HG03354 (cell line): ENCODE results near the gene LCN10.

ENCODE experiments used
- ATAC-seq: cut with Tn5 transposase; IDR thresholded peaks from one replicate; pipeline ENCODE4 v1.9.1; 2021; ENCODE audit warnings: mild to moderate bottlenecking; ENCODE audit not compliant: unreplicated experiment, poor library complexity, severe bottlenecking

Gene LCN10

DNA sequence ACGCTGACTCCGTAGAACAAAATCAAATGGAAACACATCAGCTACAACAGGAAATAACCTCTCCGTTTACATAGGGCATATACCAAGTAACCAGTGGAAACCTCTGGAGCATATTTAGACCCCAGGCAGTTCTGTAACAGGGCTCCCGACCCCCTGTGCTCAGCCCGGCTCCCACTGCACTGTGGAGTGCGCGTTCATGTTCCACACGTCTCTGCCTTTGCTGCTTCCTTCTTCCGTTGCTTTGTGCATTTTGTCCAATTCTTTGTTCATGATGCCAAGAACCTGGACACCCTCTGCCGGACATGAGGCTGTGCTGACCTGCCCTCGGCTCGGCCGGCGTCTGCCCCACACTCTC lies 49.6 kb downstream of the LCN10 start:
- ATAC-seq = no peak

DNA sequence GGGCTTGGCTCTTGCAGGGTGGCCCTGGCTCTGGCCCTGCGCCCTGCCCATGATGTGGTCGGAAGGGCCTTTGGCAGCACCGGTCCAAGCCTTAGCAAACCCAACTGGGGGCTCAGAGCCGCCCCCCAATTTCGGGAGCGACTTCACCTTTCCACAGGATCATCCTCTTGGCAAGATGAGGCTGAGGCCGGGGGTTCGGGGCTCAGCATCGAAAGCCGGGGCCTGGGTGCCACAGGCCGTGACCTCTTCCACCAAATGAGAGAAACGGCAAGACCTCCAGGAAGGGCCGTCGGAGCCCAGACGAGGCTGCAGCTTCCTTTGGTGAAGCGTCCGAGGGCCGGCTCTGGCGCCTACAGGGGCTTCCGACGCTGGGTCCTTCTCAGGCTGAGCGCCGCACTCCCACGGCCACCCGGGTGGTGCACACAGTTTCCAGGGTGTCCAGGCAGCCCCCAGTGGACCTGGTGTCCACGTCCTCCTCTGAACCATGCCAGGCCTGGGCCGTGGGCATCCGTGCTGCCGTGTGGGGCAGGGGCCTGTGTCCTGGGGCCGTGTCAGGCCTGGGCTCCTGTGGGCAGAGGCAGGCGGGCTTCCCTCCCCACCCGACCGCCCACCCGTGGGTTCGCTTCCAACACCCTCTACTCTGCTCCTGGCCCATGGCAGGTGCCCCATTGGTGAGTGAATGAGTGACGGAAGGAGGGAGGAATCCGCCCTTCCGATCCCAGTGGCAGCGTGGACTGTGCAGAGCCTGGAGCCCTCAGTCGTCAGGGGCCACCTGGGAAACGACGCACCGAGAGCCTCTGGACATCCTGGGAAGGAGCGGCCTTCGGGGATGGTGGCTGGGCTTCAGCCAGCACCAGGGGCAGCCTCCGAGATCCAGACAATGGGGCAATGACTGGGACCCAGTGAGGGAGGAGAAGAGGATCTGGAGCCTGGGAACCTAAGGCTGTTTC lies 50.3 kb downstream of the LCN10 start:
- no peak for ATAC-seq

DNA sequence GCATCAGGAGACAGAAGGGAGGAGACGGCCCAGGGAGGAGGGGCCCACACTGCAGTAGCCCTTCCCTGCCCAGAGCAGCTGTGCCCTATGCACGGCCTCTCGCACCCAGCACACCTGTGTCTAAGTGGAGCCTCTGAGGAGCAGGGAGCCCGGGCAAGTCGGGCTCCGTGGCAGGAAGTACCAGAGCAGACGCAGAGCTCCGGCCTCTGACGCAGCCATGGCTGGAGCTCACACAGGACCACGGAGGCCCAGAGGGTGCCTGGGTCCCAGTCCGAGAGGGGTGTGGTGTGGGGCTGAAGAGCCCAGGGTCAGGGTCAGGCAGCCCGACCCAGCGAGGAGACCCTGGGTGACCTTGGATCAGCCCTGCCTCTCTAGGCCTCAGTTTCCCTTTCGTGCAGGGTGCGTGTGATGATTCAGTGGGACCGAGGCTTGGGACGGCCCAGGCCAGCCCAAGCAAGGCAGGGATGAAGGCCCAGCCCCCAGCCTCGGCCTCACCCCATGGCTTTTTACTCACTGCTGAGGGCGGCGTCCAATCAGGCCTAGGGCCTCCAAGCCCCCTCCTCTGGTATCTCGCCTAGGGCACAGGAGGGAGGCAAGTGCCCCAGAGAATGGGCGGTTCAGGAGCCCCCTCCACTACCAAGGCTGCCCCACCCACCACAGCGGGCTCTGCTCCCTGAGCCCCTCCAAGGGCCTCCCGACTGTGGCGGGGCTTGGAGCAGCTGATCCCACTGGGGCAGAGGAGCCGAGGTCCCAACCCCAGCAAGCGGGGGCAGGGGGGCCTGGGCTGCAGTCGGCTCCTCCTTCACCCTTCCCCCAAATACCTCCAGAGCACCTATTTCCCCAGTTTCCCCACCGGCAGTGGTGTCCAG lies 51.2 kb downstream of the LCN10 start:
- no peak for ATAC-seq

DNA sequence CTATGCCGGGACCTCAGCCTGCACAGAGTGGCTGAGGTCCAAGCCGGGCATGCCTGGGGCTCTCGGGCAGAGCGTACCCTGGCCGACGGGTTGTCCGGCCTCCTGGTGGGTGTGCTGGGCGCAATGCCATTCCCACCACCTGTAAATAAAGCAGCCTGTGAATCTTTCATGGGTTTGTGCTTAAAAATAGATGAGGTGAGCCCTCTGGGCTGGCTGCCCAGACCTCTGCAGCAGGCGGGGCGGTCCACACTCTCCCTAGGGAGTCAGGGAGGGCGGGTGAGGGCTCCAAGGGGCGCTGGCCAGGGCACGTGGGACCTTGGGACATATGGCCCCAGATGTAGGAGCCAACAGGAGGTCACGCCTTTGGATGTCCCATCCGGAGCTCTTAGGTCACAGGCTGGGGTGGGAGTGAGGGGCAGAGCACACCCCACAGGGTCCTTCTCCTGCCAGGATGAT lies 51.9 kb downstream of the LCN10 start:
- no peak for ATAC-seq

DNA sequence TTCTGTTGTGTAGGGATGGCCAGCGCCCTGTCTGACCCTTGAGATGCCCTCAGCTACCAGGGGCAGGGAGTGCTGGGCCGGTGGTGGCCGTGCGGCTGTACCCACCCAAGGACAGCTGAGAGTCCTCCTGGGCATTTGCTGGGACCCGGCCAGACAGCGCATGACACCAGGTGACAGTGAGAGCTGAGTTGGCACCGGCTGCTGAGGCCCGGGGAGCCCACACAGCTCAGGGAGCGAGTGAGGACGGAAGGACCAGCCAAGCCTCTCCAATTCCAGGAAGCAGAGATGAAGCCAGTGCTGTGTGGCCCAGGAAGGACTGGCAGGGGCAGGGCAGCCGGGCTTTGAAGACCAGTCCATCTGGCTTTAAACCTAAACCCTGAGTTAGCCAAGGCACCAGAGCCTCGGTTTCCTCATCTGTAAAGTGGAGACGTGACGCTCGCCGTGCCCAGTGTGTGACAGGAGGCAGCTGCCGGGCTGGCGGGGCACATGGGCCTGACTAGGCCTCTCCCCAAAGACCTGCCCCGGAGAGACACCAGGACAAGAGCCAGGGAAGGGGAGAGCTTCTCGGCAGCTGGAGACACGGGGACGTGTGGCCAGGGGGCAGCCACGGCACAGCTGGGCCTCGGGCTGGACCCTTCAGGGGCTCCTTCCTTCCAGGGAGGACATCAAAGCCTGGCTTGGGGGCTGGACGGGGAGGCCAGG lies 52.5 kb downstream of the LCN10 start:
- ATAC-seq = no peak

DNA sequence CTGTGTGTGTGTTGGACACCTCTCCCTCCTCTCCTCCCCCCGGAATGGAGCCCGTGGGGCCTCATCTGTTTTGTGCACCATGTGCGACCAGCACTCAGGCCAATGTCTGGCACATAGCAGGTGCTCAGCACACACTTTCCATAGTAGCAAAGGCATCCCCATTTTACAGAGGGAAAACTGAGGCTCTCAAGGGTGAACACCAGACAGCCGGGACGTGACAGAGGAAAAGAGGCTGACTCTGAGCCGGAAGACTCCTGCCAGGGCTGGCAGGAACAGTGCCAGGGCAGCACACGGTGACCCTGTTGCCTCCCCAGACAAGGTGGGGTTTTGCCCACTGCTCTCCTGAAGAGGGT lies 53.7 kb downstream of the LCN10 start:
- ATAC-seq = no peak

DNA sequence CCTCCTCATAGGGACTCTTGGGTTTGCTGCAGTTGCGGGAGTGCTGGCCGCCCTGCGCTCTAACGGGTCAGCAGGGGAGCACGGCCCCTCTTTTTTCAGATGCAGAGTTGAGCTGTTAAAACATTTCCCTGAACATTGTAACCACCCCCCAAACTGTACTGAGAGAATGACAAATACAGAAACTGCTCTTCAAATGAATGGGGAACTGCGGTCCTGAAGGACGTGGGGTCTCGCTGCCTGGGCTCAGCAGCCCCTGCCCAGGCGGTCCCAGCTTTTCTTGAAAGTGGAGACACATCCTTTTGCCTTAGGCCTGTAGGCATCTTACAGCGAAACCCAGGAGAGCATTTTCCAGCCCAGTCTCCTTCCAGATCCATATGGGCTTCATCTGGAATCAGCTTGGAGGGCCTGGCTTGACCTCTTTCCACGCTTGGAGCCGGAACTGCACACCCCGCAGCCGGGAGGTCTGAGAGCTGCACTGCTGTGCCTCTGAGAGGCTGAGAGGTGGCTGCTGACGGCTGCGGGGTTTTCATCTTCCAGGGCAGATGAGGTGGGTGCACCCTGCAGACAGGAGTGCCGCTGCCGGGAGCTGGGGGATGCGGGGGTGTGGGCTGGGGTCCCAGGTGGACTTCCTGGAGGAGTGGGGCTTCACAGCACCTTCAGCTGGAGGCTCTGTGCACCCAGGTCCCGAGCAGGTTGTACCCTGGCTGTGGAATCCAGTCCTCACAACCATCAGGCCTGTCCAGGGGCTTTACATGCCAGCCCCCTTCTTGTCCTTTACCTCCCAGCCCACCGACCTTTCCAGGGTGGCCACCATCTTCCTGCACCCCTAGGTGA lies 54.2 kb downstream of the LCN10 start:
- ATAC-seq = no peak
